Stimulated activated naive CD8-positive, alpha-beta T cell treated with anti-CD3 and anti-CD28 coated beads, Interleukin-15, Interleukin-2, amounts not matched to agents 100 ng/mL and 50 ng/mL, for 24 hours (primary cell): Measurements from ENCODE around the gene TMEM132C.

Experiments
- H3K27ac Mint-ChIP-seq: one replicate; pipeline ENCODE4 v1.8.0; 2021; ENCODE audit warnings: mild to moderate bottlenecking, mixed read lengths
- H3K27me3 Mint-ChIP-seq: one replicate; pipeline ENCODE4 v1.8.0; 2021; ENCODE audit warnings: mixed read lengths
- H3K36me3 Mint-ChIP-seq: one replicate; pipeline ENCODE4 v1.8.0; 2021; ENCODE audit warnings: low read depth, mixed read lengths
- H3K4me1 Mint-ChIP-seq: one replicate; pipeline ENCODE4 v1.8.0; 2021; ENCODE audit warnings: low read depth, mixed read lengths
- H3K4me3 Mint-ChIP-seq: one replicate; pipeline ENCODE4 v1.8.0; 2021; ENCODE audit warnings: mild to moderate bottlenecking, mixed read lengths
- H3K9me3 Mint-ChIP-seq: one replicate; pipeline ENCODE4 v1.8.0; 2021; ENCODE audit warnings: mixed read lengths

The TMEM132C gene

GRCh38 chr12:128394137-128394536 lies 127.2 kb downstream of the TMEM132C start:
- no peaks in the 10 kb centered on the region for H3K36me3 Mint-ChIP-seq
- H3K9me3 Mint-ChIP-seq: no peaks in the 10 kb centered on the region
- no peaks in the 10 kb centered on the region for H3K27me3 Mint-ChIP-seq
- H3K27ac Mint-ChIP-seq: no peak overlapping the region
- no peak overlapping the region for H3K4me3 Mint-ChIP-seq
- no peaks in the 10 kb centered on the region for H3K4me1 Mint-ChIP-seq

GRCh38 chr12:128399253-128399652 lies 132.3 kb downstream of the TMEM132C start:
- Mint-ChIP-seq H3K27me3 (no peaks in the 10 kb centered on the region), H3K4me3 (no peak overlapping the region), H3K9me3 (peaks cover 4% of the 10 kb centered on the region), H3K4me1 (no peaks in the 10 kb centered on the region), H3K27ac (no peak overlapping the region), H3K36me3 (no peaks in the 10 kb centered on the region)

GRCh38 chr12:128402486-128403243 lies 135.7 kb downstream of the TMEM132C start:
- Mint-ChIP-seq H3K36me3 (no peaks in the 10 kb centered on the region), H3K27me3 (no peaks in the 10 kb centered on the region), H3K4me1 (no peaks in the 10 kb centered on the region), H3K4me3 (no peak overlapping the region), H3K9me3 (peaks cover 9% of the 10 kb centered on the region), H3K27ac (no peak overlapping the region)

GRCh38 chr12:128408669-128409068 lies 141.7 kb downstream of the TMEM132C start:
- peaks cover 13% of the 10 kb centered on the region for H3K9me3 Mint-ChIP-seq
- H3K36me3 Mint-ChIP-seq: no peaks in the 10 kb centered on the region
- no peaks in the 10 kb centered on the region for H3K27me3 Mint-ChIP-seq
- H3K4me3 Mint-ChIP-seq: no peak overlapping the region
- H3K27ac Mint-ChIP-seq: no peak overlapping the region
- no peaks in the 10 kb centered on the region for H3K4me1 Mint-ChIP-seq

GRCh38 chr12:128415036-128415560 lies 148.1 kb downstream of the TMEM132C start:
- Mint-ChIP-seq H3K9me3 (peaks cover 9% of the 10 kb centered on the region), H3K36me3 (no peaks in the 10 kb centered on the region), H3K4me1 (no peaks in the 10 kb centered on the region), H3K27me3 (no peaks in the 10 kb centered on the region), H3K4me3 (no peak overlapping the region), H3K27ac (no peak overlapping the region)

- no peaks in the 10 kb centered on the region for H3K27me3 Mint-ChIP-seq
- no peaks in the 10 kb centered on the region for H3K36me3 Mint-ChIP-seq
- H3K9me3 Mint-ChIP-seq: peaks cover 8% of the 10 kb centered on the region
- H3K27ac Mint-ChIP-seq: no peak overlapping the region
- H3K4me3 Mint-ChIP-seq: no peak overlapping the region
- H3K4me1 Mint-ChIP-seq: no peaks in the 10 kb centered on the region
These were observed 152.0 kb downstream of the TMEM132C start for GRCh38 chr12:128418944-128419343.

- Mint-ChIP-seq H3K9me3 (peaks cover 8% of the 10 kb centered on the region), H3K27ac (no peak overlapping the region), H3K4me3 (no peak overlapping the region)
These were observed 153.2 kb downstream of the TMEM132C start for GRCh38 chr12:128420163-128420562.

GRCh38 chr12:128421375-128421774 lies 154.4 kb downstream of the TMEM132C start:
- no peak overlapping the region for H3K4me3 Mint-ChIP-seq
- H3K27me3 Mint-ChIP-seq: no peaks in the 10 kb centered on the region
- no peak overlapping the region for H3K27ac Mint-ChIP-seq
- peaks cover 8% of the 10 kb centered on the region for H3K9me3 Mint-ChIP-seq
- no peaks in the 10 kb centered on the region for H3K4me1 Mint-ChIP-seq
- no peaks in the 10 kb centered on the region for H3K36me3 Mint-ChIP-seq

More at GRCh38 chr12:128420163-128420562, 153.2 kb downstream of the TMEM132C start:
- Mint-ChIP-seq H3K27me3 (no peaks in the 10 kb centered on the region), H3K36me3 (no peaks in the 10 kb centered on the region), H3K4me1 (no peaks in the 10 kb centered on the region)

GRCh38 chr12:128423205-128423604 lies 156.2 kb downstream of the TMEM132C start:
- Mint-ChIP-seq H3K36me3 (no peaks in the 10 kb centered on the region), H3K27ac (no peak overlapping the region), H3K4me1 (no peaks in the 10 kb centered on the region), H3K9me3 (peaks cover 8% of the 10 kb centered on the region), H3K4me3 (no peak overlapping the region), H3K27me3 (no peaks in the 10 kb centered on the region)

- Mint-ChIP-seq H3K36me3 (no peaks in the 10 kb centered on the region), H3K4me3 (no peak overlapping the region), H3K4me1 (no peaks in the 10 kb centered on the region), H3K27ac (no peak overlapping the region), H3K9me3 (peaks cover 8% of the 10 kb centered on the region), H3K27me3 (no peaks in the 10 kb centered on the region)
These were observed 158.0 kb downstream of the TMEM132C start for GRCh38 chr12:128424931-128425431.

- Mint-ChIP-seq H3K36me3 (no peaks in the 10 kb centered on the region), H3K27me3 (no peaks in the 10 kb centered on the region), H3K9me3 (peaks cover 3% of the 10 kb centered on the region), H3K27ac (no peak overlapping the region), H3K4me3 (no peak overlapping the region), H3K4me1 (no peaks in the 10 kb centered on the region)
These were observed 158.8 kb downstream of the TMEM132C start for GRCh38 chr12:128425666-128426331.

- Mint-ChIP-seq H3K27ac (no peak overlapping the region), H3K4me1 (no peaks in the 10 kb centered on the region), H3K9me3 (peaks cover 3% of the 10 kb centered on the region), H3K36me3 (no peaks in the 10 kb centered on the region), H3K4me3 (no peak overlapping the region), H3K27me3 (no peaks in the 10 kb centered on the region)
These were observed 159.5 kb downstream of the TMEM132C start for GRCh38 chr12:128426511-128426910.

- no peaks in the 10 kb centered on the region for H3K4me1 Mint-ChIP-seq
- peaks cover 3% of the 10 kb centered on the region for H3K9me3 Mint-ChIP-seq
- no peak overlapping the region for H3K27ac Mint-ChIP-seq
- H3K36me3 Mint-ChIP-seq: no peaks in the 10 kb centered on the region
- H3K4me3 Mint-ChIP-seq: no peak overlapping the region
- no peaks in the 10 kb centered on the region for H3K27me3 Mint-ChIP-seq
These were observed 172.8 kb downstream of the TMEM132C start for GRCh38 chr12:128439796-128440195.

GRCh38 chr12:128442096-128442495 lies 175.1 kb downstream of the TMEM132C start:
- H3K27me3 Mint-ChIP-seq: no peaks in the 10 kb centered on the region
- H3K9me3 Mint-ChIP-seq: peaks cover 3% of the 10 kb centered on the region
- no peak overlapping the region for H3K27ac Mint-ChIP-seq

GRCh38 chr12:128444598-128444997 lies 177.6 kb downstream of the TMEM132C start:
- H3K27me3 Mint-ChIP-seq: no peaks in the 10 kb centered on the region
- no peaks in the 10 kb centered on the region for H3K4me1 Mint-ChIP-seq
- no peaks in the 10 kb centered on the region for H3K36me3 Mint-ChIP-seq
- no peak overlapping the region for H3K4me3 Mint-ChIP-seq
- H3K27ac Mint-ChIP-seq: no peak overlapping the region
- H3K9me3 Mint-ChIP-seq: peaks cover 6% of the 10 kb centered on the region

More at GRCh38 chr12:128442096-128442495, 175.1 kb downstream of the TMEM132C start:
- H3K36me3 Mint-ChIP-seq: no peaks in the 10 kb centered on the region
- H3K4me1 Mint-ChIP-seq: no peaks in the 10 kb centered on the region
- no peak overlapping the region for H3K4me3 Mint-ChIP-seq
